WERI-Rb-1 (cell line): ENCODE measurements around the gene HAUS8.
A peak's percentile ranks its signal among the peaks of the same experiment; 100 is the strongest.

Experiments
- DNase-seq: peaks from one replicate; pipeline ENCODE4 v3.0.0-alpha.2; 2020
- H3K27ac ChIP-seq: fragments of 250-450 bp; sonication (Bioruptor Pico); 2 replicates; pipeline ENCODE4 v1.5.1; 2020; ENCODE audit warnings: mild to moderate bottlenecking, moderate library complexity
- H3K27me3 ChIP-seq: fragments of 250-450 bp; sonication (Bioruptor Pico); 2 replicates; pipeline ENCODE4 v1.5.1; 2021; ENCODE audit warnings: mild to moderate bottlenecking, low read depth, moderate library complexity; ENCODE audit not compliant: insufficient read depth, severe bottlenecking
- H3K36me3 ChIP-seq: fragments of 250-450 bp; sonication (Bioruptor Pico); 2 replicates; pipeline ENCODE4 v1.5.1; 2020; ENCODE audit warnings: mild to moderate bottlenecking, moderate library complexity
- H3K4me3 ChIP-seq: 2 replicates; pipeline ENCODE4 v1.5.1; 2011; ENCODE audit warnings: low read depth, mild to moderate bottlenecking, control low read depth, low read length
- H3K9me3 ChIP-seq: fragments of 250-450 bp; sonication (Bioruptor Pico); 2 replicates; pipeline ENCODE4 v1.5.1; 2021; ENCODE audit warnings: mild to moderate bottlenecking, moderate library complexity; ENCODE audit not compliant: severe bottlenecking
- CTCF ChIP-seq: IDR thresholded peaks from 2 replicates; pipeline ENCODE4 v1.5.1; 2011; ENCODE audit warnings: low read depth, mild to moderate bottlenecking, control low read depth, inconsistent platforms, low read length

The HAUS8 gene

DNA sequence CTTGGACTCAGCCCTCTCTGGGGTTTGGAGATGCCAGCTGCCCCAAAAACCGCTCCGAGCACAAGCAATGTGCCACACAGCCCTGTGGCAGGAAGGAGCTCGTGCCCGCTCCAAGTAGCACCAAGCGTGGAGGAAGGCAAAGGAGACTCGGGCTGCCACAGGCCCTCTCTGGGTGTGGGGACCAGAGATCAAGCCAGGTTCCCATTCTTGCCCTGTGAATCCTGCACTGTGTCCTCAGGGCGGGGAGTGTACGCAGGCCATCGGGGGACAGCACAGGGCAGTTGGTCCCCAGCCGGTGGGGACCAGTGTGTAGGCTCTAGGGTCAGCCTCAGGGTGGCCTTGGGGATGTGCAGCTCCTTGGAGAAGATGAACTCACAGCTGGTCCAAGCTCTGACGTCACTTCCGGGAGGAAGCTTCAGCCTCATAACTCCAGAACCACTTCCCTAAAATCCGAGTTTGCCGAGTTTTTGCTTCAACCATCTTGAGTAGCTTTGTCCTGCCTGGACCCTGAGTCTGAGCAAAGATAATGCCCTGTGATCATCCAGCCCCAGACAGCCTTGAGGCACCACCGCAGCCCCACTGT is 39.3 kb downstream of the HAUS8 start:
- DNase-seq, result no peak
- Histone ChIP-seq H3K27me3 (no peaks in the 10 kb centered on the region), H3K4me3 (no peak overlapping the region), H3K9me3 (no peaks in the 10 kb centered on the region), H3K36me3 (no peaks in the 10 kb centered on the region), H3K27ac (no peak overlapping the region)
- no peak for TF ChIP-seq CTCF

- DNase-seq, result no peak
- H3K36me3 ChIP-seq, result no peaks in the 10 kb centered on the region
- no peak overlapping the region for H3K27ac ChIP-seq
- H3K4me3 ChIP-seq, result no peak overlapping the region
- no peak for TF ChIP-seq CTCF
- no peaks in the 10 kb centered on the region for H3K27me3 ChIP-seq
- H3K9me3 ChIP-seq, result no peaks in the 10 kb centered on the region
Measured at GRCh38 chr19:17031741-17032140, 43.5 kb downstream of the HAUS8 start.

- TF ChIP-seq CTCF, result no peak
- DNase-seq, result no peak
- H3K27ac ChIP-seq, result no peak overlapping the region
- no peaks in the 10 kb centered on the region for H3K36me3 ChIP-seq
- peaks cover 13% of the 10 kb centered on the region for H3K9me3 ChIP-seq
- no peak overlapping the region for H3K4me3 ChIP-seq
- no peaks in the 10 kb centered on the region for H3K27me3 ChIP-seq
Measured at GRCh38 chr19:17027535-17027975, 47.7 kb downstream of the HAUS8 start.

GRCh38 chr19:17026706-17027534 is 48.3 kb downstream of the HAUS8 start, which contains the start of gene CPAMD8:
CPAMD8 (minus strand) TSS chr19:17026810; CDS start chr19:17026642, 168 bp downstream.
- TF ChIP-seq CTCF, result no peak
- H3K9me3 ChIP-seq, result peaks cover 14% of the 10 kb centered on the region
- DNase-seq, result no peak
- H3K4me3 ChIP-seq, result peak within 1 kb of the TSS; percentile 38
- H3K36me3 ChIP-seq, result no peaks in the 10 kb centered on the region
- H3K27me3 ChIP-seq, result no peaks in the 10 kb centered on the region
- H3K27ac ChIP-seq, result no peak within 1 kb of the TSS

GRCh38 chr19:17025991-17026658 is 49.1 kb downstream of the HAUS8 start:
- H3K27me3 ChIP-seq, result no peaks in the 10 kb centered on the region
- no peaks in the 10 kb centered on the region for H3K36me3 ChIP-seq
- H3K4me3 ChIP-seq, result peak overlapping the region; percentile 38
- TF ChIP-seq CTCF, result no peak
- H3K9me3 ChIP-seq, result peaks cover 14% of the 10 kb centered on the region
- no peak for DNase-seq
- no peak overlapping the region for H3K27ac ChIP-seq
